ENCODE results near the gene SASH1.
"Not testable (repeated sequence)": the region's sequence is repeated elsewhere in the genome, so short reads cannot be mapped to it uniquely, and the experiment has no call there.

The SASH1 gene

DNA sequence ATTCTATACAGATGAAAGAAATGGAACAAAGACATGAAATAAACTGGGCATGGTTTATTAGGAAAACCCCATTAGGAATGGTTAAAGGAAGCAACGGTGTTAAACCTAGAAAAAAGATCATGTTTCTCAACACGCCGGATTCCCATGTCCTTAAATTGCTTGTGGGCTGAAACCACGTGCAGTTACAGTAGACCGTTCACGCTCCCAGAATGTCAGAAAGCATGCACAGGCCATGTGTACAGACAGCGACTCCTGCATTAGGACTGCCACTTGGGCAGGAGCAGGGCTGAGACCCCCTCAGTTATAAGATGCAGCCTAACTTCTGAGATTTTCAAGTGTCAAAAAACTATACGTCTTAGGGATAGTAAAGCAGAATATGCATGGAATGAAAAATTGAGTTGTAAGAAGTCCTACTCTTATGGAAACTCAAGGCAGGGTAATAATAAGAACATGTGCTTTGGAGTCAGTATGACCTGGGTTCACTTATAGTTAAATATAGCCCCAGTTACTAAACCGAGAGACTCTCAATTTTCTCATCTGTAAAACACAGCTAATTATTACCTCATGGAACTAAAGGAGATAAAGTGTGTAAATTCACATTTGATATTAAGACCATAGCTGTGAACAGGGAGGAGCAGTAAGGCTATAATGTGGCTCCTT is 230.2 kb downstream of the SASH1 start:
- DNase-seq (ENCODE audit: low read depth in 4 of 4, low spot score in 1 of 4) = no peak

DNA sequence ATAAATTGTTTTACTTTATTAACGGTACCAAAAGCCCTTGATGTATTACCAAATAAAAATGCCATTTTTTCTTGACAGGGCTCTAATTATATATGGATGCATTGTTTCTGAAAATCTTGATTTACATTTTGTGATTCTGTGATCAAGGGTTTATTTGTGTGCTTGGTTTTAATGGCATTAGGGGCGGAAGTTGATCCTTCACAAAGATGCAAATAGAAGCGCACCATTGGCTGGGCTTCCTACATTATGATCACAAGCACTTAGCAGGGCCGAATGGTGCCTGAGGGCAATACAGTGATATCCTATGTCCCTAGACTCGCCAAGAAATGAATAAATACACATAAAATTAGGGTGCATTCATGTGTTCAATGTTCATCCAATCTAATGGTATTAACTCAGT is 231.3 kb downstream of the SASH1 start:
- DNase-seq (ENCODE audit: low read depth in 4 of 4, low spot score in 1 of 4) = no peak

DNA sequence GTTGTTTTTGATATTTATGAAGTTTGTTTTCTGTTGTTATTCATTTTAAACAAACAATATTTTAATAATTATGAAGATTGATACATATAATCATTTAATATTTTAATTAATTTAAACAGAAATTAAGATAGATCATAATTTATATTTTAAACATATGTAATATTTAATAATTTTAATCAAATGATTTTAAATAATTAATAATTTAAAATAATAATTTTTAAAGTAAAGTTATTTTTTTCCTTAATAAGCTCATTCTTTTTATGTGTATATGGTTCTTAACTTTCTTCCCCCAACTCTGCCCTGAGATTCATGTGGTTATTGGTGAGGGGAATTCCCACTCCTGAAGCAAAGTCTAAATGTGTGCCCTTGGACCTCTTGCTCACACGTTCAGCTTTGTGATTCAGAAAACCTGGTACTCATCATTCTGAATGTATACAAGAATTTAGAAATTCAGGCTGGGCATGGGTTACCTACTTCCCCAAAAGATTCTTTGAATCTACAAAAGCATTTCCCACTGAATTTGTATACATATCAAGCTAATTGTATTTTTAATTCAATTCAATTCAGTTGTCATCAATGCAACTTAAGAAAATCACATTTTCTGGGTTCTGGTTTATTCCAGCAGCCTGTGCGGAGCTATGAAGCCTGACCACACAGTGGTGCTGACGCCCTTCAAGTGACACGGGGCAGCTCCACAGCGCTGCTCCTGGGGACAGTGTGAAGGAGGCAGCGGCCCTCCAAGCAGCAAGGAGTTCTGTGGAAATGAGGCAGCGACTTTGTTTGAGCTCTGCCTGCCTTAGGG is 235.2 kb downstream of the SASH1 start:
- peak in 1 of 4 experiments; percentile 9 for DNase-seq (ENCODE audit: low read depth in 4 of 4, low spot score in 1 of 4)

DNA sequence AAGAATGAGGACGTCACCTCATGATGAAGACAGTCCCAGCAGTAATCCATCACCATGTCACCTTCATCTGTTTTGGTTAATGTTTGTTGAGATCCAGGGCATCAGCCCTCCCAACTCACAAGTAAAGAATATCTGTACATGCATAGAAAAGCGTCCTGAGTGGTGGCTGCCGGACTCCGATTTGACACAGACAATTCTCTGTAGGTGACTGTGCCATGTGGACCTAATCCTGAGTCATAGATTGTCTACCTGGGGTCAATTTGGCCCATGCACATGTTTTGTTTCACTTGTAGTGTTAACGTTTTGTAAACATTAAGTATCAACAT is 235.8 kb downstream of the SASH1 start:
- DNase-seq (ENCODE audit: low read depth in 4 of 4, low spot score in 1 of 4) = no peak

DNA sequence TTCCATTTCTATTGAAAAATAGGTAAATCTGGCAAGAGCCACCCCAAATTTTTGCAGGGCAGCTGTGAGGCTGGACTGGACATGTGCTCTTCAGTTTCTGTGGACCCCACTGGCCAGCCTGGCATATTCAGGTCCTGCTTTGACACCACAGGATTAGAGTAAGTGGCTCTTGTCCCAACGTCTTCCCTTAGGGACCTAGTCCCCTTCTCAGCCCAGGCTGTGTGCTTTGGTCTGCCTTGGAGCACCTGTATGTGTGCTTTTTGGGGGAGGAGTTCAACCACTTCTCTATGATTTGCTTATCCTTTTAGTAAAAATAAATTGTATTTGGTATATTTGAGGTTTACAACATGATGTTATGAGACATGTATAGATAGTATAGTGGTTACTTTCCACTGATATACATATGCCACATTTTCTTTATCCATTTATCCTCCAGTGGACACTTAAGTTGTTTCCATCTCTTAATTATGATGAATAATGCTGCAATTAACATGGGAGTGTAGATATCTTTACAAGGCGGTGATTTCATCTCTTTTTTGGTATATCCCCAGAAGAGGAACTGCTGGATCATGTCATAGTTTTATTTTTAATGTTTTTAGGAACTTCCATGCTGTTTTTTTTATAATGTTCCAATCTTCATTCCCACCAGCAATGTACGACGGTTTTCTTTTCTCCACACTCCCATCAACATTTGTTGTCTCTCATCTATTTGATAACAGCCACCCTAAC is 236.4 kb downstream of the SASH1 start:
- no peak for DNase-seq (ENCODE audit: low read depth in 4 of 4, low spot score in 1 of 4)

DNA sequence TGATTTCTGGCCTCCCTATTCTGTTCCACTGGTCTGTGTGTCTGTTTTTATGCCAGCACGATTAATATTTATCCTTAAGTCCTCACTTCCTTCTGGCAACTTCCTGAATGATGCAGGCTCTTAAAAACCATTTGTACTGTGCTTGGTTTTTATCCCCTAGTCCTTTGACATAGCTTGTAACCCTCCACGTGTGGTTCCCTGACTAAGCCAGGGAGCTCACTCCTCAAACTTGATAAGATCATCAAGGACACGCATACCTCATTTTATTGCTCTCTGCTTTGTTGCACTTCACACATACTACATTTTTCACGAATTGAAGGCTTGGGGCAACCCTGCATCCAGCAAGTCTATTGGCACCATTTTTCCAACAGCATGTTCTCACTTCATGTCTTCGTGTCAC is 237.8 kb downstream of the SASH1 start:
- no peak for DNase-seq (ENCODE audit: low read depth in 4 of 4, low spot score in 1 of 4)

DNA sequence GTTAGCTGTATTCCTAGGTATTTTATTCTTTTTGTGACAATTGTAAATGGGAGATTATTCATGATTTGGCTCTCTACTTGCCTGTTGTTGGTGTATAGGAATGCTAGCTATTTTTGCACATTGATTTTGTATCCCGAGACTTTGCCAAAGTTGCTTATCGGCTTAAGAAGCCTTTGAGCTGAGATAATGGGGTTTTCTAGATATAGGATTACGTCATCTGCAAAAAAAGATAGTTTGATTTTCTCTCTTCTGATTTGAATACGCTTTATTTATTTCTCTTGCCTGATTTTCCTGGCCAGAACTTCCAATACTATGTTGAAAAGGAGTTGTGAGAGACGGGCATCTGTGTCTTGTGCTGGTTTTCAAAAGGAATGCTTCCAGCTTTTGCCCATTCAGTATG is 241.0 kb downstream of the SASH1 start:
- DNase-seq (ENCODE audit: low read depth in 4 of 4, low spot score in 1 of 4) = no peak

DNA sequence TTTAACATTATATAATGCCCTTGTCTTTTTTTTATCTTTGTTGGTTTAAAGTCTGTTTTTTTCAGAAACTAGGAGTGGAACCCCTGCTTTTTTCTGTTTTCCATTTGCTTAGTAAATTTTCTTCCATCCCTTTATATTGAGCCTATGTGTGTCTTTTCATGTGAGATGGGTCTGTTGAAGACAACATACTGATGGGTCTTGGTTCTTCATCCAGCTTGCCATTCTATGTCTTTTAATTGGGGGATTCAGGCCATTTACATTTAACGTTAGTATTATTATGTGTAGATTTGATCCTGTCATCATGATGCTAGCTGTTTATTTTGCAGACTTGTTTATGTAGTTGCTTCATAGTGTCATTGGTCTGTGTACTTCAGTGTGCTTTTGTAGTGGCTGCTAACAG is 243.0 kb downstream of the SASH1 start:
- not testable (repeated sequence) for DNase-seq (ENCODE audit: low read depth in 4 of 4, low spot score in 1 of 4)

DNA sequence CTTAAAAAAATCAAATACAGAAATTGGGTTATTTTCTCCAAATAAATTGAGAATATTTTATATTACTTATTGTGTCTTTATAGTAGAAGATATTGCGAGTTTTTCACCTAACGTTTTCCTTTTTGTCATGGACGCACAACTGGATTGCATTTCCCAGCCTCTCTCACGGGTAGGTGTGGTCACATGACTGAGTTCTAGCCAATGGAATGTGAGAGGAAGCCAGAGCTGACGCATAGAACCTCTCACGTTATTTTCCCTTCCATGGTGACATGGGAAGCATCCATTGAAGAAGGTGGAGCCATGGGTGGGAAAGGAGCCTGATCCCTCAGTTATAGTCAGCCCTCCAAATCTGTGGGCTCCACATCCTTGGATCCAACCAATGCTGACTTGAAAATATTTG is 248.2 kb downstream of the SASH1 start:
- DNase-seq (ENCODE audit: low read depth in 4 of 4, low spot score in 1 of 4) = no peak

DNA sequence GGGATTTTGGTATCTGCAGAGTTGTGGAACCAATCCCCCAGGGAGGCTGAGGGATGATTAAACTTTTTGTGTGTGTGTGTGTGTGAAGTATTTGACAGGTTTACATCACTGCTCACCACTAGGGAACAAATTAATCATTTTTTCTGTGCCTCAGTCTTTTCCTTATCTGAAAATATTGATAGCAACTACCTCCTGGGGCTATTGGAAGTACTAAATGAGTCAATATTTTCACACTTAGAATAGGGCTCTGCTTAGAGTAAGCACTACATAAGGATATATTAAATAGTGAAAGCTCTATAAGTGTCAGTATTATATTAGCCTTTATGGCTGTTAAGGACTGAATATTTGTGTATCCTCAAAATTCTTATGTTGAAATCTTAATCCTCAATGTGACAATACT is 249.0 kb downstream of the SASH1 start:
- DNase-seq (ENCODE audit: low read depth in 4 of 4, low spot score in 1 of 4) = no peak

DNA sequence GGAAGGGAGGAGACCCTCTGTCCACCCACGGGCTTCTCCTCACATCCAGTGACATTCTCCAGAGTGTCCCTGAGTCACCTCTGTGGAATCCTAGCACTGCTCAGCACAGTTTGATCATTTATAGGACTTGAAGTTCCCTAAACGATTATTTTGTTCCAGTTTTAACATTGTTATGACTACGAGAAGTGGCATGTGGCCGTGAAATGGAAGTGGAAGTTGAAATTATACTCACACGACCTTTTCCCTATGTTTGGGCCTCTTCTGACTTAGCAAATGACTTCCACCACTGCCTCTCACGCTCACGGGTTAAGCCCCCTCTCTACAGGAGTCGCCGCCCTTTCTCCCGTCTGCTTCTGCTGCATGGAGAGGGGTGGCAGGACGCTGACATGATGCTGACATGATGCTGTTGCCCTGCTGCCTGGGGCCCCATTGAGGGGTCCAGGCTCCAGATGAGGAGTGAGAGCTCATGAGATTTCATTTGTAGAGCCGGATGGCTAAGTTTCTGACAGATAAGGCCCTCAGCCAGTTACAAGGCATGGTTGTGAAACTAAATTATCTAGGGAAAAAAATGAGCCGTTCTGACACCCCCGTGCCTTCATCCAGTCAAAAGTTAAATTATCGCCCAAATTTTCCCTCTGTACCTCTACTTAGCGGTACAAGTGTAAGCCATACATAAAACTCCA is 250.6 kb downstream of the SASH1 start:
- DNase-seq (ENCODE audit: low read depth in 4 of 4, low spot score in 1 of 4) = no peak

DNA sequence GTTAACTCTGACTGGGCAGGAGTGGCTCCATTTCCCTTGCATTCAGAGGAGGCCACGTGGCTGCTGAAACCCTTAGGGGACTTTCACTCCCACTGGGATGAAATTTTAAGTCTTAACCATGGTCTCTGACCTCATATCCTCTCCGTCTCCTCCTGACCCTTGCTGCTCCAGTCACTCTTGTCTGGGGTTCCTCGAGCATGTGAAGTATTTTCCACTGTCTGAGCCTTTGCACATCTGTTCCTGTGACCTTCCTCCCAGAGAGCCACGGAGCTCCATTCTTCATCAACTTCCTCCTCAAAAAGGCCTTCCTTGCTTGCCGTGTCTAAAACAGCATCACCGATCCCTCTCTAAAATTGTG is 251.2 kb downstream of the SASH1 start:
- no peak for DNase-seq (ENCODE audit: low read depth in 4 of 4, low spot score in 1 of 4)

DNA sequence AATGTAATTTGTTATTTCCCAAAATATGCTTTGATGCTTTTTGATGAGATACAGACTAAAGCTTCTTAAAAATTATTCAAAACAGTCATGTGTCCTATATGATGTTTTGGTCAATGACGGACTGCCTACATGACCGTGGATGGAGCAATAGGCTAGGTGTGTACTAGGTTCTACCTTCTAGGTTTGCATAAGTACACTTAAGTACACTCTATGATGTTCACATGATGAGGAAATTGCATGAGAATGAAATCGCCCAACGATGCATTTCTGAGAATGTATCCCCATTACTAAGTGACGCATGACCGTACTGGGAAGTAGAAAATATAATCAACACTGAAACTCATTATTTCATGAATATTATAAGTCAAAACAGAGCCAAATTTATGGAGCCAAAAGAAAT is 252.9 kb downstream of the SASH1 start:
- DNase-seq (ENCODE audit: low read depth in 4 of 4, low spot score in 1 of 4) = no peak

DNA sequence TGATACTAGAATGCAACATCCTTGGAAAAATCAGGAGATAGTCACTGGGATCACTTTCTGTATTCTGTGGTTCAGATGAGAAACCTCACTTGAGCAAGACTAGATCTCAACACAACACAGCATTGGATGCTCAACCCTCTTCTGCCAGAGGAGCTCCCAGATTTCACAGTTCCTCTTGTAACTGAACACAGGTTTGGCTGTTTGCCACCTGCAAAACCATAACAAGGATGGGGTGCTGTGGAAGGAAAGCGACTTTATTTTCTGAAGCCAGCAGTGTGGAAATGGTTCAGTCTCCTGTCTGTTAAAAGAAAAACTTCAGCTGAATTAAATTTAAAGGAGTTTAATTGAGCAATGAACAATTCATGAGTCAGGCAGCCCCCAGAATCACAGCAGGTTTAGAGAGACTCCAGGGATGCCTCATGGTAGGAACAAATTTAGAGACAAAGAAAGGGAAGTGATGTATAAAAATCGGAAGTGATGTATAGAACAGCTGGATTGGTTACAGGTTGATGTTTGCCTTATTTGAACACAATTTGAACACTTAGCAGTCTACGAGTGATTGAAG is 254.3 kb downstream of the SASH1 start:
- no peak for DNase-seq (ENCODE audit: low read depth in 4 of 4, low spot score in 1 of 4)

DNA sequence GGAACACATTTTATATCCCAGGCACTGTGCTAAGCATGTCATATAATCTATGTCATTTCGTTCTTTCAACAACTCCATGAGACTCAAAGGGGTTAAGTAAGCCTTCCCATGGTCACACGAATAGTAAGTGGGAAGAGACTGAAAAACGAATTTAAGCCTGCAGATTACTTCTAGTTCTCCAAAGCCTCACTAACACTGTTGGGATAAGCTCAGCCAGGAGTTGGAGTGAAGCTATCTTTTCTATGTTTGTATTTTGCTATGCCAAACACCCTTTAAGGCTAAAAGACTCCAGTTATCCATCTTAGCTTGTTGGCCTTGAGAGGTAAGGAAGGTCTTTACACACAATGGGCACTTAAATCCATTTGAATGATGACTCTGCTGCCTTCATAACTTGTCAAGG is 256.1 kb downstream of the SASH1 start:
- no peak for DNase-seq (ENCODE audit: low read depth in 4 of 4, low spot score in 1 of 4)

DNA sequence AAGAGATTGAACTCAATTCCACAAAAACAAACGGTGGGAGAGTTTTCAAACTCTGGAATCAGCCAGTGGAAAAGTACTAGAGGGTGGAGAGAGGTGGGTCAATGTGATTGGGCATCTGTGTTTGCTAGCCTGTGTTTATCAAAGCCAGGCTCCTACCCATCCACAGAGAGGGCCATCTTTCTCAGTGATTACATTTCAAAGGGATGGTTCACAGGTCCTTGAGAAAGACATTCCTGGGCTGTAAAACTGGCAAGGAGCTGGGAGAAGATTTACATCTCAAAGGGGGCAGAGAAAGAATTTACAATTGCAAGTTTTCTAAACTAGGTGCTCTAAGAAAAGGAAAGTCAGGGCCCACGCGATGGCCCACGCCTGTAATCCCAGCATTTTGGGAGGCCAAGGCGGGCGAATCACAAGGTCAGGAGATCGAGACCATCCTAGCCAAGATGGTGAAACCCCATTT is 257.4 kb downstream of the SASH1 start:
- DNase-seq (ENCODE audit: low read depth in 4 of 4, low spot score in 1 of 4) = no peak

Measured in stimulated activated CD4-positive, alpha-beta T cell treated with anti-CD3 and anti-CD28 coated beads, Interleukin-1b, Interleukin-23, amount 100 ng/mL, for 24 hours (primary cell).